GM12878 (cell line): ENCODE data around the gene ZNF169. TPM values are rescaled to one million over a fixed set of nuclear protein-coding genes. Genes with fewer than 3 reads are reported as not detected.

ENCODE experiments used
- ATAC-seq: fragments of 200-7000 bp; cut with Tn5 transposase; 3 replicates; pipeline ENCODE4 v1.9.1; 2020; ENCODE audit warnings: mild to moderate bottlenecking, moderate library complexity
- BruUV-seq: library from RNA; stranded (reverse); fragments of 400-500 nt; replicated peaks from 2 replicates; lab custom pipeline; 2021; lab: Mats Ljungman, UMichigan
- CTCF ChIA-PET: fragments of 300-600 bp; sonication (Branson Sonifier 250); formaldehyde crosslinking; extraction: SDS; loops from one replicate; lab custom pipeline; 2021; ENCODE audit warnings: inconsistent platforms; lab: Yijun Ruan, JAX
- POLR2A ChIA-PET: fragments of 350-600 bp; formaldehyde crosslinking; extraction: SDS; loops from one replicate; lab custom pipeline; 2021; ENCODE audit warnings: inconsistent platforms; lab: Charles Lee
- RAD21 ChIA-PET: fragments of 300-600 bp; sonication (Branson Sonifier 250); formaldehyde crosslinking; loops from one replicate; lab custom pipeline; 2023; ENCODE audit warnings: antibody characterized with exemption; ENCODE audit not compliant: unreplicated experiment; lab: Charles Lee
- SMC1A ChIA-PET: fragments of 300-600 bp; sonication (Branson Sonifier 250); formaldehyde crosslinking; loops from one replicate; lab custom pipeline; 2023; ENCODE audit not compliant: unreplicated experiment, uncharacterized antibody; lab: Charles Lee
- DNase-seq: peaks from one replicate; pipeline ENCODE4 v3.0.0-alpha.2; 2011; ENCODE audit warnings: low read depth, low spot score
- FAIRE-seq: peaks from 3 replicates; lab custom pipeline; 2011; peaks lifted over from hg19 to GRCh38; lab: Jason Lieb, UNC
- H2AFZ ChIP-seq: 2 replicates; pipeline ENCODE4 v1.6.0; 2011; ENCODE audit warnings: low read depth, low read length, control low read depth; ENCODE audit not compliant: control insufficient read depth
- H3K27ac ChIP-seq: 2 replicates; pipeline ENCODE4 v1.5.1; 2011; ENCODE audit warnings: control low read depth; ENCODE audit not compliant: control insufficient read depth, insufficient read depth
- H3K27me3 ChIP-seq, 2 experiments: replicated peaks in 1 of 2; 2 replicates each; pipeline versions ENCODE4 v1.6.0 to v1.6.1; 2011; ENCODE audit warnings: low read length in 1 of 2; ENCODE audit not compliant: control insufficient read depth in 2 of 2, insufficient read depth in 2 of 2
- H3K36me3 ChIP-seq, 2 experiments: 2 replicates each; pipeline ENCODE4 v1.5.1; 2011; ENCODE audit warnings: low read length in 1 of 2; ENCODE audit not compliant: control insufficient read depth in 2 of 2, insufficient read depth in 2 of 2
- H3K4me1 ChIP-seq: 2 replicates; pipeline ENCODE4 v1.6.1; 2011; ENCODE audit warnings: mild to moderate bottlenecking, low read length, moderate library complexity, mixed read lengths; ENCODE audit not compliant: control insufficient read depth, insufficient read depth
- H3K4me2 ChIP-seq: 2 replicates; pipeline ENCODE4 v1.6.0; 2011; ENCODE audit warnings: control low read depth; ENCODE audit not compliant: control insufficient read depth, insufficient read depth
- H3K4me3 ChIP-seq: fragments of 200-600 bp; sonication (generic); 2 replicates; pipeline ENCODE4 v1.5.1; 2016
- H3K79me2 ChIP-seq: 2 replicates; pipeline ENCODE4 v1.6.0; 2011; ENCODE audit warnings: low read length; ENCODE audit not compliant: control insufficient read depth, insufficient read depth
- H3K9ac ChIP-seq: 2 replicates; pipeline ENCODE4 v1.8.0; 2011; ENCODE audit warnings: low read length, control low read depth, mixed read lengths; ENCODE audit not compliant: control insufficient read depth, insufficient read depth
- H3K9me3 ChIP-seq: replicated peaks from 3 replicates; pipeline ENCODE4 v1.5.1; 2011; ENCODE audit warnings: mild to moderate bottlenecking, low read length; ENCODE audit not compliant: control insufficient read depth, insufficient read depth
- H4K20me1 ChIP-seq: 2 replicates; pipeline ENCODE4 v1.6.0; 2011; ENCODE audit not compliant: control insufficient read depth, insufficient read depth
- GATAD2B ChIP-seq: fragments of 450-650 bp; conservative IDR thresholded peaks from 2 replicates; pipeline ENCODE4 v1.6.1; 2017; ENCODE audit warnings: low read depth, mild to moderate bottlenecking, moderate library complexity
- SPI1 ChIP-seq: IDR thresholded peaks from 2 replicates; pipeline ENCODE4 v1.6.1; 2011; ENCODE audit warnings: low read depth, mild to moderate bottlenecking, low read length, moderate library complexity, borderline replicate concordance; ENCODE audit not compliant: insufficient read depth
- WRNIP1 ChIP-seq: IDR thresholded peaks from 2 replicates; pipeline ENCODE4 v1.6.1; 2011; ENCODE audit warnings: low read depth, low read length, improper control_type of control experiment, borderline replicate concordance
- ZBED1 ChIP-seq: IDR thresholded peaks from 2 replicates; pipeline ENCODE4 v1.6.1; 2016; ENCODE audit warnings: borderline replicate concordance
- WGBS: methylation state at CpG from one replicate; pipeline ENCODE4 v1.1.6; 2016; ENCODE audit warnings: low lambda C conversion rate; ENCODE audit not compliant: insufficient replicate concordance, insufficient coverage; ENCODE audit errors: missing lambda C conversion rate; 5-methylcytosine and 5-hydroxymethylcytosine counted together
- in situ Hi-C: fragments of 300-500 bp; cut with MboI; formaldehyde crosslinking; loops from 9 replicates; pipeline ENCODE4 v1.14.3; 2018; ENCODE audit warnings: mixed read lengths
- intact Hi-C: fragments of 100-400 bp; cut with micrococcal nuclease; formaldehyde crosslinking; loops from one replicate; pipeline ENCODE4 v1.14.2; 2022; ENCODE audit not compliant: unreplicated experiment
- polyA plus RNA-seq, 11 experiments: library from polyadenylated mRNA; depleted of rRNA in 4 of 11; unstranded in 6 of 11; stranded (reverse) in 5 of 11; fragments of >200 nt; fragmentation: Nextera tagmentation in 4 of 11; fragmentation: Illumina TruSeq in 1 of 11; extraction: Ambion mirVana in 4 of 11; extraction: Trizol in 1 of 11; gene quantifications; 1 replicate in 1 of 11; 2 replicates in 10 of 11; pipeline versions ENCODE4 v1.2.1 to v1.2.3, GENCODE V29; 2011 to 2016; ENCODE audit warnings: inconsistent platforms in 2 of 11, missing spikeins in 2 of 11, low read depth in 1 of 11
- total RNA-seq, 4 experiments: library from RNA; depleted of rRNA in 3 of 4; stranded (reverse); fragments of >200 nt in 3 of 4; fragmentation: Illumina TruSeq in 1 of 4; extraction: Trizol in 1 of 4; gene quantifications; 2 replicates each; pipeline versions ENCODE4 v1.2.1 to v1.2.3, GENCODE V29; 2013 to 2021
- TF ChIP-seq, protein P1 (sequence below): fragments of 450-650 bp; IDR thresholded peaks from 2 replicates; pipeline ENCODE4 v1.6.1; 2017; ENCODE audit warnings: antibody characterized with exemption, mild to moderate bottlenecking, moderate library complexity
- TF ChIP-seq, protein P2 (sequence below): fragments of 450-650 bp; formaldehyde crosslinking; IDR thresholded peaks from 2 replicates; pipeline ENCODE4 v1.4.0; 2022; ENCODE audit warnings: mild to moderate bottlenecking, moderate library complexity

The ZNF169 gene
- total and polyA plus RNA-seq, 10 of the 15 experiments (the other 5 are each of a cell fraction or from before 2014, with no cell fraction given), result 2.2 to 15.7 (median 5.8) TPM

DNA sequence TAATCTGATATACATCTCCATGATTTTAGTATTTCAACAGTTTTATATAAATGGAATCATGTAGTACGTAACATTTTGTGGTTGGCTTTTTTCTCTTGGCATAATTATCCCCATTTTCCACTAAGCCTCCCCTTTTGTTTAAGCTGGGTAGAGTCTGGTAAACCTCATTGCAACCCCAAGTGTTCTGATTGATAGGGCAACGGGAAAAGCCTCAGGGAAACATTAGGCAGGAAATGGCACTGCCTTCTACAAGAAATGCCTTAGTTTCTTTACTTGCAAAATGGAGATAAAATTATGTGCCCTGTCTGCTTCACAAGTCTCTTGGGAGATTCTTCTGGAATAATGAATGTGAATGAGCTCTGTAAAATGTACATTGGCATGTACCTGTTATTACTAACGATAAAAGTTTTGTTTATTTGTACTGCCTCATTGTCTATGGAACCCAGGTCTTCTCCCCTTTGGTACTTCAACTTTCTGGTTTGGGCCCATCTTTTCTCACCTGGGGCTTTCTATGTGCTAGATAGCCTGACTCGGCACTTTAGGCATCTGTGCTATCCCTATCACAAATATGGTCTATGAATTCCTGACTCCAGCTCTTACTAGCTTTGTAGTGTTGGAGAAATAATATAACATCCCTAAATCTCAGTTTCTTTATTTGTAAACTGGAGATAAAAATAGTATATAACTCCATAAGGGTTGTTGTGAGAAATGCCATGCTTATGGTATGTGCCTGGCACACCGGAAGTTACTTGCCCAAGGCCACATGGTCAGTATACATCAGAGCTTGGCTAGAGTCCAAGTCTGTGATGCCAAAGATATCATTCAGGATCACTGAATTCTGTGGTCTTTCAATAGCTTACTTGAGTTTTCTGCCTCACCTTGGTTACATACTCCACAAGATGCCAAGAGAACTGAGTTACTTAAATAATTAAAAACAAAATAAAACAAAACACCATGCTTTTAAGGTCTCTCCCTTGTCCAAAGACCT is 48.2 kb upstream of the ZNF169 start:
- Histone ChIP-seq H3K4me3 (no peak overlapping the region), H3K27ac (no peak overlapping the region), H3K79me2 (no peaks in the 10 kb centered on the region), H3K4me1 (no peaks in the 10 kb centered on the region), H3K9me3 (no peaks in the 10 kb centered on the region; the same call in 2 of the 3 replicates), H2AFZ (no peak overlapping the region), H4K20me1 (no peaks in the 10 kb centered on the region), H3K9ac (no peak overlapping the region), H3K36me3 (no peaks in the 10 kb centered on the region), H3K27me3 (no peaks in the 10 kb centered on the region), H3K4me2 (no peak overlapping the region)
- no TSS peak for BruUV-seq
- SMC1A ChIA-PET, result interaction anchor here (1.0 to 9.3 kb wide), 3 partner anchors 14 to 196 kb away, joined by 4 to 141 read pairs (median 5); no protein-coding TSS in a partner anchor
- WGBS, result 61% methylated on average over 5 of the region's 5 CpGs
- RAD21 ChIA-PET, result interaction anchor here (1.7 to 5.6 kb wide), 2 partner anchors 145 to 197 kb away, joined by 7 to 69 read pairs; no protein-coding TSS in a partner anchor
- POLR2A ChIA-PET, result no interaction called here
- FAIRE-seq, result no peak
- CTCF ChIA-PET, result interaction anchor here (1.1 to 10.4 kb wide), 3 partner anchors 72 to 197 kb away, joined by 3 to 253 read pairs (median 89); no protein-coding TSS in a partner anchor
- intact Hi-C loops, result loop anchor here (10.0 kb wide), 1 partner anchor 526 kb away; no protein-coding TSS in a partner anchor
- no peak for ATAC-seq
- no peak for DNase-seq
- TF ChIP-seq ZBED1 (no peak), SPI1 (no peak)
- TF ChIP-seq, all 136 proteins: peak for 0
- in situ Hi-C loops, result loop anchor here (5.0 kb wide), 1 partner anchor 144 kb away; no protein-coding TSS in a partner anchor

DNA sequence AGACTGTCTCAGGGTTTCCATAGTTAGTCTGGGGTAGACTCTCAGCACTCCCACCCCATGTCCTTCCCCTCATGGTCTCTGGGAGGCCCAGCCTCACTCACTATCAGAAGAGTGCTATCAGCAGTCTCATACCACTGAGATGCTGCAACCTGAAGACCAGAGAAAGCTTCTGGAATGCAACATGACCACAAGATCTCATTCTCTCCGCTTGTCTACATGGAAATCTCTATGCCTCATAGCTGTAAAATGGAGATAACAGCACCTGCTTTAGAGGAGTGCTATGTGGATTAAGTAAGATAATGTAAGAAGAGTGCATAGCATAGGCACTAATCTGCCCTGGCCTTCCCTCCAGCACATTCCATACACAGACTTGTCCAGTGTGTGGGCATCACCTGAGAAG is 47.0 kb upstream of the ZNF169 start:
- no peaks in the 10 kb centered on the region for H3K79me2 ChIP-seq
- H3K9me3 ChIP-seq, result no peaks in the 10 kb centered on the region; the same call in 2 of the 3 replicates
- ATAC-seq (no peak), DNase-seq (no peak), FAIRE-seq (no peak)
- no TSS peak for BruUV-seq
- POLR2A ChIA-PET, result interaction anchor here (0.5 kb wide), 1 partner anchor 133 kb away, joined by 3 read pairs; no protein-coding TSS in a partner anchor
- CTCF ChIA-PET, result interaction anchor here (1.3 to 10.4 kb wide), 10 partner anchors 15 to 198 kb away, joined by 3 to 253 read pairs (median 5); no protein-coding TSS in a partner anchor
- SMC1A ChIA-PET, result interaction anchor here (1.9 to 9.3 kb wide), 4 partner anchors 38 to 198 kb away, joined by 7 to 141 read pairs (median 14); no protein-coding TSS in a partner anchor
- WGBS, result 94% methylated on average over 1 of the region's 1 CpG
- no peak overlapping the region for H3K9ac ChIP-seq
- intact Hi-C loops (loop anchor here (2.0 to 10.0 kb wide), 2 partner anchors 197 to 527 kb away; no protein-coding TSS in a partner anchor), in situ Hi-C loops (loop anchor here (5.0 kb wide), 1 partner anchor 145 kb away; no protein-coding TSS in a partner anchor)
- H3K4me1 ChIP-seq, result no peaks in the 10 kb centered on the region
- RAD21 ChIA-PET, result interaction anchor here (0.6 to 5.6 kb wide), 6 partner anchors 10 to 200 kb away, joined by 3 to 69 read pairs (median 4); no protein-coding TSS in a partner anchor
- H3K4me3 ChIP-seq, result no peak overlapping the region
- H3K27me3 ChIP-seq, result no peaks in the 10 kb centered on the region
- no peak overlapping the region for H3K4me2 ChIP-seq
- no peak overlapping the region for H3K27ac ChIP-seq
- H3K36me3 ChIP-seq, result no peaks in the 10 kb centered on the region
- no peaks in the 10 kb centered on the region for H4K20me1 ChIP-seq
- no peak overlapping the region for H2AFZ ChIP-seq
- TF ChIP-seq, protein P1, sequence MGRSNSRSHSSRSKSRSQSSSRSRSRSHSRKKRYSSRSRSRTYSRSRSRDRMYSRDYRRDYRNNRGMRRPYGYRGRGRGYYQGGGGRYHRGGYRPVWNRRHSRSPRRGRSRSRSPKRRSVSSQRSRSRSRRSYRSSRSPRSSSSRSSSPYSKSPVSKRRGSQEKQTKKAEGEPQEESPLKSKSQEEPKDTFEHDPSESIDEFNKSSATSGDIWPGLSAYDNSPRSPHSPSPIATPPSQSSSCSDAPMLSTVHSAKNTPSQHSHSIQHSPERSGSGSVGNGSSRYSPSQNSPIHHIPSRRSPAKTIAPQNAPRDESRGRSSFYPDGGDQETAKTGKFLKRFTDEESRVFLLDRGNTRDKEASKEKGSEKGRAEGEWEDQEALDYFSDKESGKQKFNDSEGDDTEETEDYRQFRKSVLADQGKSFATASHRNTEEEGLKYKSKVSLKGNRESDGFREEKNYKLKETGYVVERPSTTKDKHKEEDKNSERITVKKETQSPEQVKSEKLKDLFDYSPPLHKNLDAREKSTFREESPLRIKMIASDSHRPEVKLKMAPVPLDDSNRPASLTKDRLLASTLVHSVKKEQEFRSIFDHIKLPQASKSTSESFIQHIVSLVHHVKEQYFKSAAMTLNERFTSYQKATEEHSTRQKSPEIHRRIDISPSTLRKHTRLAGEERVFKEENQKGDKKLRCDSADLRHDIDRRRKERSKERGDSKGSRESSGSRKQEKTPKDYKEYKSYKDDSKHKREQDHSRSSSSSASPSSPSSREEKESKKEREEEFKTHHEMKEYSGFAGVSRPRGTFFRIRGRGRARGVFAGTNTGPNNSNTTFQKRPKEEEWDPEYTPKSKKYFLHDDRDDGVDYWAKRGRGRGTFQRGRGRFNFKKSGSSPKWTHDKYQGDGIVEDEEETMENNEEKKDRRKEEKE, result no peak
- TF ChIP-seq, protein P2, sequence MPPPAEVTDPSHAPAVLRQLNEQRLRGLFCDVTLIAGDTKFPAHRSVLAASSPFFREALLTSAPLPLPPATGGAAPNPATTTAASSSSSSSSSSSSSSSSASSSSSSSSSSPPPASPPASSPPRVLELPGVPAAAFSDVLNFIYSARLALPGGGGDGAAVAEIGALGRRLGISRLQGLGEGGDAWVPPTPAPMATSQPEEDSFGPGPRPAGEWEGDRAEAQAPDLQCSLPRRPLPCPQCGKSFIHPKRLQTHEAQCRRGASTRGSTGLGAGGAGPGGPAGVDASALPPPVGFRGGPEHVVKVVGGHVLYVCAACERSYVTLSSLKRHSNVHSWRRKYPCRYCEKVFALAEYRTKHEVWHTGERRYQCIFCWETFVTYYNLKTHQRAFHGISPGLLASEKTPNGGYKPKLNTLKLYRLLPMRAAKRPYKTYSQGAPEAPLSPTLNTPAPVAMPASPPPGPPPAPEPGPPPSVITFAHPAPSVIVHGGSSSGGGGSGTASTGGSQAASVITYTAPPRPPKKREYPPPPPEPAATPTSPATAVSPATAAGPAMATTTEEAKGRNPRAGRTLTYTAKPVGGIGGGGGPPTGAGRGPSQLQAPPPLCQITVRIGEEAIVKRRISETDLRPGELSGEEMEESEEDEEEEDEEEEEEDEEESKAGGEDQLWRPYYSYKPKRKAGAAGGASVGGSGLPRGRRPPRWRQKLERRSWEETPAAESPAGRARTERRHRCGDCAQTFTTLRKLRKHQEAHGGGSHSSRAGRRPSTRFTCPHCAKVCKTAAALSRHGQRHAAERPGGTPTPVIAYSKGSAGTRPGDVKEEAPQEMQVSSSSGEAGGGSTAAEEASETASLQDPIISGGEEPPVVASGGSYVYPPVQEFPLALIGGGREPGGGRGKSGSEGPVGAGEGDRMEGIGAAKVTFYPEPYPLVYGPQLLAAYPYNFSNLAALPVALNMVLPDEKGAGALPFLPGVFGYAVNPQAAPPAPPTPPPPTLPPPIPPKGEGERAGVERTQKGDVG (CRISPR knock-in tag), result no peak
- TF ChIP-seq GATAD2B, result no peak
- no peak for TF ChIP-seq WRNIP1
